GM12878 (cell line): ENCODE results near the gene DHX16. TPM values are rescaled to one million over a fixed set of nuclear protein-coding genes. Genes with fewer than 3 reads are reported as not detected.

Experiments
- ATAC-seq: fragments of 200-7000 bp; cut with Tn5 transposase; 3 replicates; pipeline ENCODE4 v1.9.1; 2020; ENCODE audit warnings: mild to moderate bottlenecking, moderate library complexity
- BruUV-seq: library from RNA; stranded (reverse); fragments of 400-500 nt; replicated peaks from 2 replicates; lab custom pipeline; 2021; lab: Mats Ljungman, UMichigan
- CTCF ChIA-PET: fragments of 300-600 bp; sonication (Branson Sonifier 250); formaldehyde crosslinking; extraction: SDS; loops from one replicate; lab custom pipeline; 2021; ENCODE audit warnings: inconsistent platforms; lab: Yijun Ruan, JAX
- POLR2A ChIA-PET: fragments of 350-600 bp; formaldehyde crosslinking; extraction: SDS; loops from one replicate; lab custom pipeline; 2021; ENCODE audit warnings: inconsistent platforms; lab: Charles Lee
- RAD21 ChIA-PET: fragments of 300-600 bp; sonication (Branson Sonifier 250); formaldehyde crosslinking; loops from one replicate; lab custom pipeline; 2023; ENCODE audit warnings: antibody characterized with exemption; ENCODE audit not compliant: unreplicated experiment; lab: Charles Lee
- SMC1A ChIA-PET: fragments of 300-600 bp; sonication (Branson Sonifier 250); formaldehyde crosslinking; loops from one replicate; lab custom pipeline; 2023; ENCODE audit not compliant: unreplicated experiment, uncharacterized antibody; lab: Charles Lee
- DNase-seq: peaks from one replicate; pipeline ENCODE4 v3.0.0-alpha.2; 2011; ENCODE audit warnings: low read depth, low spot score
- FAIRE-seq: peaks from 3 replicates; lab custom pipeline; 2011; peaks lifted over from hg19 to GRCh38; lab: Jason Lieb, UNC
- H2AFZ ChIP-seq: 2 replicates; pipeline ENCODE4 v1.6.0; 2011; ENCODE audit warnings: low read depth, low read length, control low read depth; ENCODE audit not compliant: control insufficient read depth
- H3K27ac ChIP-seq: 2 replicates; pipeline ENCODE4 v1.5.1; 2011; ENCODE audit warnings: control low read depth; ENCODE audit not compliant: control insufficient read depth, insufficient read depth
- H3K27me3 ChIP-seq, 2 experiments: replicated peaks in 1 of 2; 2 replicates each; pipeline versions ENCODE4 v1.6.0 to v1.6.1; 2011; ENCODE audit warnings: low read length in 1 of 2; ENCODE audit not compliant: control insufficient read depth in 2 of 2, insufficient read depth in 2 of 2
- H3K36me3 ChIP-seq, 2 experiments: 2 replicates each; pipeline ENCODE4 v1.5.1; 2011; ENCODE audit warnings: low read length in 1 of 2; ENCODE audit not compliant: control insufficient read depth in 2 of 2, insufficient read depth in 2 of 2
- H3K4me1 ChIP-seq: 2 replicates; pipeline ENCODE4 v1.6.1; 2011; ENCODE audit warnings: mild to moderate bottlenecking, low read length, moderate library complexity, mixed read lengths; ENCODE audit not compliant: control insufficient read depth, insufficient read depth
- H3K4me2 ChIP-seq: 2 replicates; pipeline ENCODE4 v1.6.0; 2011; ENCODE audit warnings: control low read depth; ENCODE audit not compliant: control insufficient read depth, insufficient read depth
- H3K4me3 ChIP-seq: fragments of 200-600 bp; sonication (generic); 2 replicates; pipeline ENCODE4 v1.5.1; 2016
- H3K79me2 ChIP-seq: 2 replicates; pipeline ENCODE4 v1.6.0; 2011; ENCODE audit warnings: low read length; ENCODE audit not compliant: control insufficient read depth, insufficient read depth
- H3K9ac ChIP-seq: 2 replicates; pipeline ENCODE4 v1.8.0; 2011; ENCODE audit warnings: low read length, control low read depth, mixed read lengths; ENCODE audit not compliant: control insufficient read depth, insufficient read depth
- H3K9me3 ChIP-seq: replicated peaks from 3 replicates; pipeline ENCODE4 v1.5.1; 2011; ENCODE audit warnings: mild to moderate bottlenecking, low read length; ENCODE audit not compliant: control insufficient read depth, insufficient read depth
- H4K20me1 ChIP-seq: 2 replicates; pipeline ENCODE4 v1.6.0; 2011; ENCODE audit not compliant: control insufficient read depth, insufficient read depth
- BHLHE40 ChIP-seq, 2 experiments: fragments of 450-650 bp in 1 of 2; IDR thresholded peaks; 2 replicates each; pipeline ENCODE4 v1.6.1; 2011 to 2017; ENCODE audit warnings: low read depth in 2 of 2, borderline replicate concordance in 1 of 2, improper control_type of control experiment in 1 of 2, low read length in 1 of 2, mild to moderate bottlenecking in 1 of 2
- CHD1 ChIP-seq: IDR thresholded peaks from 2 replicates; pipeline ENCODE4 v1.6.1; 2012; ENCODE audit warnings: low read depth, low read length, improper control_type of control experiment
- DPF2 ChIP-seq: fragments of 450-650 bp; IDR thresholded peaks from 2 replicates; pipeline ENCODE4 v1.6.1; 2017; ENCODE audit warnings: mild to moderate bottlenecking
- FOXM1 ChIP-seq: IDR thresholded peaks from 2 replicates; pipeline ENCODE4 v1.6.1; 2012; ENCODE audit warnings: low read depth, mild to moderate bottlenecking, inconsistent platforms, low read length, moderate library complexity
- GATAD2B ChIP-seq: fragments of 450-650 bp; conservative IDR thresholded peaks from 2 replicates; pipeline ENCODE4 v1.6.1; 2017; ENCODE audit warnings: low read depth, mild to moderate bottlenecking, moderate library complexity
- IRF4 ChIP-seq: IDR thresholded peaks from 2 replicates; pipeline ENCODE4 v1.6.1; 2011; ENCODE audit warnings: low read depth, low read length
- MEF2A ChIP-seq: IDR thresholded peaks from 2 replicates; pipeline ENCODE4 v1.6.1; 2011; ENCODE audit warnings: low read depth, mild to moderate bottlenecking, low read length, moderate library complexity; ENCODE audit not compliant: insufficient read depth
- MYC ChIP-seq: IDR thresholded peaks from 2 replicates; pipeline ENCODE4 v1.6.1; 2011; ENCODE audit warnings: mild to moderate bottlenecking, low read length, moderate library complexity, inconsistent platforms; ENCODE audit not compliant: insufficient read depth, insufficient replicate concordance, insufficient read length, severe bottlenecking
- NFXL1 ChIP-seq: fragments of 450-650 bp; IDR thresholded peaks from 2 replicates; pipeline ENCODE4 v1.6.1; 2017; ENCODE audit warnings: antibody characterized with exemption, mild to moderate bottlenecking, borderline replicate concordance
- NFYA ChIP-seq: IDR thresholded peaks from 2 replicates; pipeline ENCODE4 v1.6.1; 2011; ENCODE audit warnings: low read depth, mild to moderate bottlenecking, low read length, improper control_type of control experiment, borderline replicate concordance
- NRF1 ChIP-seq: conservative IDR thresholded peaks from 2 replicates; pipeline ENCODE4 v1.6.1; 2011; ENCODE audit warnings: mild to moderate bottlenecking, low read depth, low read length, improper control_type of control experiment
- RBBP5 ChIP-seq: fragments of 200-600 bp; sonication (generic); conservative IDR thresholded peaks from 2 replicates; pipeline ENCODE4 v1.6.1; 2016
- SMAD5 ChIP-seq: IDR thresholded peaks from 2 replicates; pipeline ENCODE4 v1.6.1; 2016; ENCODE audit warnings: antibody characterized with exemption, low read depth
- SMARCA5 ChIP-seq: fragments of 450-650 bp; IDR thresholded peaks from 2 replicates; pipeline ENCODE4 v1.6.1; 2017; ENCODE audit warnings: mild to moderate bottlenecking
- SUPT20H ChIP-seq: IDR thresholded peaks from 2 replicates; pipeline ENCODE4 v1.6.1; 2011; ENCODE audit warnings: low read depth, mild to moderate bottlenecking, low read length, moderate library complexity, borderline replicate concordance; ENCODE audit not compliant: control insufficient read depth
- ZBED1 ChIP-seq: IDR thresholded peaks from 2 replicates; pipeline ENCODE4 v1.6.1; 2016; ENCODE audit warnings: borderline replicate concordance
- ZNF384 ChIP-seq: IDR thresholded peaks from 2 replicates; pipeline ENCODE4 v1.6.1; 2012; ENCODE audit warnings: low read depth, mild to moderate bottlenecking, low read length, improper control_type of control experiment, borderline replicate concordance
- ZNF622 ChIP-seq: fragments of 450-650 bp; IDR thresholded peaks from 2 replicates; pipeline ENCODE4 v1.6.1; 2017; ENCODE audit warnings: mild to moderate bottlenecking, inconsistent platforms
- WGBS: methylation state at CpG from one replicate; pipeline ENCODE4 v1.1.6; 2016; ENCODE audit warnings: low lambda C conversion rate; ENCODE audit not compliant: insufficient replicate concordance, insufficient coverage; ENCODE audit errors: missing lambda C conversion rate; 5-methylcytosine and 5-hydroxymethylcytosine counted together
- in situ Hi-C: fragments of 300-500 bp; cut with MboI; formaldehyde crosslinking; loops from 9 replicates; pipeline ENCODE4 v1.14.3; 2018; ENCODE audit warnings: mixed read lengths
- intact Hi-C: fragments of 100-400 bp; cut with micrococcal nuclease; formaldehyde crosslinking; loops from one replicate; pipeline ENCODE4 v1.14.2; 2022; ENCODE audit not compliant: unreplicated experiment
- polyA plus RNA-seq, 11 experiments: library from polyadenylated mRNA; depleted of rRNA in 4 of 11; unstranded in 6 of 11; stranded (reverse) in 5 of 11; fragments of >200 nt; fragmentation: Nextera tagmentation in 4 of 11; fragmentation: Illumina TruSeq in 1 of 11; extraction: Ambion mirVana in 4 of 11; extraction: Trizol in 1 of 11; gene quantifications; 1 replicate in 1 of 11; 2 replicates in 10 of 11; pipeline versions ENCODE4 v1.2.1 to v1.2.3, GENCODE V29; 2011 to 2016; ENCODE audit warnings: inconsistent platforms in 2 of 11, missing spikeins in 2 of 11, low read depth in 1 of 11
- total RNA-seq, 4 experiments: library from RNA; depleted of rRNA in 3 of 4; stranded (reverse); fragments of >200 nt in 3 of 4; fragmentation: Illumina TruSeq in 1 of 4; extraction: Trizol in 1 of 4; gene quantifications; 2 replicates each; pipeline versions ENCODE4 v1.2.1 to v1.2.3, GENCODE V29; 2013 to 2021
- TF ChIP-seq, protein P1 (sequence below): IDR thresholded peaks from 2 replicates; pipeline ENCODE4 v1.6.1; 2012; ENCODE audit warnings: low read depth, low read length, improper control_type of control experiment

Gene DHX16
- total and polyA plus RNA-seq, 10 of the 15 experiments (the other 5 are each of a cell fraction or from before 2014, with no cell fraction given), result 10.1 to 41.4 (median 38.3) TPM

DNA sequence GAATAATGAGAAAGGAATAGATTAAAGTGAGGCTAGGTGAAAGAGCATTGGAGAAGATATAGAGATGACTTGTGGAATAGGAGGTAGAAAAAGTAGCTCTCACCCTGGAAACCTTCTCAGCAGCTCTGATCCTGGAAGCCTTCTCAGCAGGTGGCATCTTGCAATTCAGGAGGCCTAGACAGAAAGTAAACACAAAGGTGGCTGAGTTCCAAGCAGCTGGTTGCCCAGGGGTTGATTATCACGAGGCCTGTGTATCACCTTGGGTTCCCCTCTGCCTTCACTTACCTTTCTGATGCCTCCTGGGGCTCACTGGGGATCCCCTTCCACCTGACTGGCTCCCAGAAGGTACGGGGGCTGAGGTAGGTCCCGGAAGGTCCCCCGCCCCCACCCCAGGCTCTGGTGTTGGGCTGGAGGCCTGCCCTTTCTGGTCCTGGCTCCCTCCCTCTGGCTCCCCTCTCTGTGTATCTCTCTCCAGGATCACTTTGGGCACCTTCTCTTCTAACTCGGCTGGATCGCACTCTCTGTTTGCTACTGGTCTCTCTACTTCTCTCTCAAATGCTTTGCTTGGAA lies 34.6 kb upstream of the DHX16 start:
- ATAC-seq (no peak), DNase-seq (no peak), FAIRE-seq (no peak)
- WGBS, result 38% methylated on average over 6 of the region's 6 CpGs
- Histone ChIP-seq H2AFZ (no peak overlapping the region), H3K9me3 (no peaks in the 10 kb centered on the region), H3K4me1 (peaks cover 18% of the 10 kb centered on the region), H3K79me2 (no peaks in the 10 kb centered on the region; the same call in none of the 2 replicates), H3K36me3 (peaks cover 4 to 12% of the 10 kb centered on the region in 2 experiments), H3K9ac (no peak overlapping the region), H4K20me1 (no peaks in the 10 kb centered on the region), H3K27ac (no peak overlapping the region), H3K4me3 (no peak overlapping the region), H3K27me3 (no peaks in the 10 kb centered on the region), H3K4me2 (no peak overlapping the region)
- CTCF ChIA-PET, result interaction anchor here (0.9 to 1.2 kb wide), 3 partner anchors 10 to 27 kb away, joined by 3 to 4 read pairs (median 3); no protein-coding TSS in a partner anchor
- intact Hi-C loops (no loop called here), in situ Hi-C loops (no loop called here)
- POLR2A ChIA-PET, result interaction anchor here (1.8 to 2.3 kb wide), 2 partner anchors 10 to 15 kb away, joined by 4 to 7 read pairs; no protein-coding TSS in a partner anchor
- TF ChIP-seq NFYA (no peak), GATAD2B (no peak), MYC (no peak), NRF1 (no peak), MEF2A (no peak), NFXL1 (no peak), BHLHE40 (IDR thresholded peaks at IDR 0.05; ENCODE audit: borderline replicate concordance in 1 of 2, low read depth in 2 of 2, low read length in 1 of 2) (no peak), SMAD5 (no peak), IRF4 (no peak), RBBP5 (no peak), FOXM1 (no peak), DPF2 (no peak), ZNF622 (no peak), ZBED1 (no peak), SUPT20H (no peak), CHD1 (no peak), ZNF384 (no peak), SMARCA5 (no peak)
- TF ChIP-seq, protein P1, sequence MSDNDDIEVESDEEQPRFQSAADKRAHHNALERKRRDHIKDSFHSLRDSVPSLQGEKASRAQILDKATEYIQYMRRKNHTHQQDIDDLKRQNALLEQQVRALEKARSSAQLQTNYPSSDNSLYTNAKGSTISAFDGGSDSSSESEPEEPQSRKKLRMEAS, result no peak
- SMC1A ChIA-PET, result no interaction called here
- RAD21 ChIA-PET, result no interaction called here
- BruUV-seq, result no TSS peak
